K562 (cell line): ENCODE results near the gene MAP3K2. TPM values are rescaled to one million over a fixed set of nuclear protein-coding genes. Genes with fewer than 3 reads are reported as not detected.

ENCODE experiments used
- ATAC-seq: fragments of 200-7000 bp; cut with Tn5 transposase; 3 replicates; pipeline ENCODE4 v1.9.1; 2020; ENCODE audit warnings: moderate library complexity
- BruUV-seq: library from RNA; stranded (reverse); fragments of 400-500 nt; replicated peaks from 2 replicates; lab custom pipeline; 2021; lab: Mats Ljungman, UMichigan
- CTCF ChIA-PET: fragments of 300-600 bp; formaldehyde crosslinking; extraction: SDS; loops from one replicate; lab custom pipeline; 2021; ENCODE audit warnings: low intra/inter-chr PET ratio; lab: Yijun Ruan, JAX
- POLR2A ChIA-PET: fragments of 300-600, 350-650 bp; sonication (Branson Sonifier 250); formaldehyde crosslinking; extraction: SDS; loops from one replicate; lab custom pipeline; 2021; ENCODE audit warnings: antibody characterized with exemption, inconsistent platforms; lab: Yijun Ruan, JAX
- DNase-seq, 4 experiments: peaks; one replicate each; pipeline versions ENCODE4 v3.0.0 to v3.0.0-alpha.2; 2011 to 2018; ENCODE audit warnings: low spot score in 3 of 4, mixed read lengths in 3 of 4; ENCODE audit errors: extremely low read depth in 1 of 4
- FAIRE-seq: peaks from 2 replicates; lab custom pipeline; 2011; peaks lifted over from hg19 to GRCh38; lab: Jason Lieb, UNC
- H2AFZ ChIP-seq: 2 replicates; pipeline ENCODE4 v1.6.0; 2011; ENCODE audit warnings: low read depth, low read length, control low read depth, inconsistent platforms
- H3K27ac ChIP-seq: fragments of 200-600 bp; 3 replicates; pipeline ENCODE4 v1.8.0; 2011; ENCODE audit warnings: low read depth, mild to moderate bottlenecking, control low read depth, inconsistent platforms, low read length, moderate library complexity, mixed read lengths; ENCODE audit errors: extremely low read depth
- H3K27me3 ChIP-seq, 2 experiments: fragments of 300-600 bp in 1 of 2; 2 replicates in 1 of 2; 3 replicates in 1 of 2; pipeline versions ENCODE4 v1.6.0 to v1.8.0; 2011; ENCODE audit warnings: inconsistent platforms in 2 of 2, low read length in 2 of 2, mild to moderate bottlenecking in 1 of 2, mixed read lengths in 1 of 2, moderate library complexity in 1 of 2; ENCODE audit not compliant: control insufficient read depth in 2 of 2, insufficient read depth in 2 of 2
- H3K36me3 ChIP-seq: fragments of 300-600 bp; 3 replicates; pipeline ENCODE4 v1.8.0; 2011; ENCODE audit warnings: mild to moderate bottlenecking, low read length, inconsistent platforms; ENCODE audit not compliant: control insufficient read depth, insufficient read depth
- H3K4me1 ChIP-seq, 2 experiments: fragments of 200-600 bp in 1 of 2; replicated peaks in 1 of 2; 2 replicates in 1 of 2; 3 replicates in 1 of 2; pipeline versions ENCODE4 v1.5.1 to v1.8.0; 2011; ENCODE audit warnings: inconsistent platforms in 2 of 2, low read length in 2 of 2, mild to moderate bottlenecking in 1 of 2, mixed read lengths in 1 of 2, moderate library complexity in 1 of 2; ENCODE audit not compliant: control insufficient read depth in 2 of 2, insufficient read depth in 2 of 2
- H3K4me2 ChIP-seq: 2 replicates; pipeline ENCODE4 v1.6.1; 2011; ENCODE audit warnings: low read length, control low read depth, inconsistent platforms, mixed read lengths; ENCODE audit not compliant: insufficient read depth
- H3K4me3 ChIP-seq: fragments of 200-600 bp; sonication (generic), shearing (Covaris generic); 2 replicates; pipeline ENCODE4 v1.5.1; 2016; ENCODE audit warnings: control low read depth, inconsistent platforms
- H3K79me2 ChIP-seq: fragments of 200-600 bp; 3 replicates; pipeline ENCODE4 v1.8.0; 2011; ENCODE audit warnings: low read length, inconsistent platforms; ENCODE audit not compliant: control insufficient read depth, insufficient read depth
- H3K9ac ChIP-seq, 2 experiments: 2 replicates each; pipeline versions ENCODE4 v1.6.0 to v1.6.1; 2011; ENCODE audit warnings: low read depth in 2 of 2, low read length in 2 of 2, control low read depth in 1 of 2, inconsistent platforms in 1 of 2, mild to moderate bottlenecking in 1 of 2, mixed read lengths in 1 of 2; ENCODE audit not compliant: insufficient read depth in 1 of 2
- H3K9me1 ChIP-seq: one replicate; pipeline ENCODE4 v1.6.0; 2011; ENCODE audit warnings: inconsistent platforms, mild to moderate bottlenecking, low read length, moderate library complexity; ENCODE audit not compliant: control insufficient read depth, insufficient read depth
- H3K9me3 ChIP-seq: replicated peaks from 2 replicates; pipeline ENCODE4 v1.5.1; 2011; ENCODE audit warnings: low read depth, low read length, inconsistent platforms; ENCODE audit not compliant: control insufficient read depth, insufficient read depth
- H4K20me1 ChIP-seq: replicated peaks from 2 replicates; pipeline ENCODE4 v1.6.1; 2011; ENCODE audit warnings: low read length, inconsistent platforms, mixed read lengths; ENCODE audit not compliant: control insufficient read depth, insufficient read depth
- CBFA2T3 ChIP-seq: fragments of 450-650 bp; IDR thresholded peaks from 2 replicates; pipeline ENCODE4 v1.6.1; 2017
- CEBPG ChIP-seq, 3 experiments: fragments of 200-800 bp in 1 of 3; sonication (Bioruptor generic) in 1 of 3; sonication (generic) in 1 of 3; formaldehyde crosslinking in 1 of 3; IDR thresholded peaks in 2 of 3; conservative IDR thresholded peaks in 1 of 3; 2 replicates each; pipeline versions ENCODE4 v1.6.1 to v1.8.0; 2016 to 2022; ENCODE audit warnings: missing compliant biosample characterization in 2 of 3, missing genetic modification characterization in 2 of 3, mild to moderate bottlenecking in 1 of 3, missing genetic modification reagents in 1 of 3
- CHCHD3 ChIP-seq: fragments of 250-450 bp; sonication (Bioruptor Pico); IDR thresholded peaks from 2 replicates; pipeline ENCODE4 v2.1.2; 2022; ENCODE audit warnings: mild to moderate bottlenecking
- FOXM1 ChIP-seq, 2 experiments: fragments of 450-650 bp in 1 of 2; sonication (generic) in 1 of 2; formaldehyde crosslinking in 1 of 2; IDR thresholded peaks; 2 replicates each; pipeline versions ENCODE4 v1.6.1 to v1.9.0; 2017 to 2022; ENCODE audit warnings: low read depth in 2 of 2, mild to moderate bottlenecking in 2 of 2, missing genetic modification reagents in 1 of 2, moderate library complexity in 1 of 2
- HNRNPK ChIP-seq: fragments of 200-400 bp; formaldehyde crosslinking; IDR thresholded peaks from one replicate; pipeline ENCODE4 v1.6.1; 2018; ENCODE audit warnings: mild to moderate bottlenecking, low read depth, low read length; ENCODE audit not compliant: poor library complexity, severe bottlenecking
- RERE ChIP-seq: sonication (generic); formaldehyde crosslinking; IDR thresholded peaks from 2 replicates; pipeline ENCODE4 v1.8.0; 2023; ENCODE audit warnings: missing genetic modification reagents, mild to moderate bottlenecking, borderline replicate concordance
- RFX7 ChIP-seq: fragments of 250-450 bp; sonication (Bioruptor Pico); IDR thresholded peaks from 2 replicates; pipeline ENCODE4 v1.5.1; 2021; ENCODE audit warnings: mild to moderate bottlenecking
- ZNF12 ChIP-seq: sonication (generic); formaldehyde crosslinking; IDR thresholded peaks from 2 replicates; pipeline ENCODE4 v1.4.0; 2020; ENCODE audit warnings: mild to moderate bottlenecking, missing genetic modification reagents
- ZNF133 ChIP-seq: fragments of 250-450 bp; sonication (Bioruptor Pico); IDR thresholded peaks from 2 replicates; pipeline ENCODE4 v1.4.0; 2020; ENCODE audit warnings: mild to moderate bottlenecking
- ZNF165 ChIP-seq: fragments of 250-450 bp; sonication (Bioruptor Pico); IDR thresholded peaks from 2 replicates; pipeline ENCODE4 v1.4.0; 2020; ENCODE audit warnings: borderline replicate concordance
- WGBS: fragments of 100-300 bp; shearing (Covaris generic); methylation state at CpG from one replicate; pipeline ENCODE4 v1.1.6; 2016; ENCODE audit warnings: low coverage, mixed read lengths; ENCODE audit not compliant: insufficient coverage; ENCODE audit errors: missing lambda C conversion rate; 5-methylcytosine and 5-hydroxymethylcytosine counted together
- in situ Hi-C: fragments of 300-500 bp; cut with MboI; formaldehyde crosslinking; loops from 4 replicates; pipeline ENCODE4 v1.15.0; 2018; ENCODE audit warnings: inconsistent platforms, mixed read lengths
- intact Hi-C: fragments of 100-400 bp; cut with micrococcal nuclease; formaldehyde crosslinking; loops from 2 replicates; pipeline ENCODE4 v1.14.2; 2022
- polyA plus RNA-seq, 8 experiments: library from polyadenylated mRNA; depleted of rRNA in 4 of 8; stranded (reverse) in 5 of 8; unstranded in 3 of 8; fragments of >200 nt; fragmentation: Nextera tagmentation in 2 of 8; fragmentation: Illumina TruSeq in 1 of 8; extraction: Ambion mirVana in 2 of 8; extraction: Trizol in 1 of 8; gene quantifications; 2 replicates each; pipeline versions ENCODE4 v1.2.1 to v1.2.3, GENCODE V29; 2011 to 2014; ENCODE audit warnings: inconsistent platforms in 1 of 8, missing spikeins in 1 of 8
- total RNA-seq, 7 experiments: library from RNA; depleted of rRNA in 6 of 7; stranded (reverse); fragments of >200 nt in 6 of 7; fragmentation: Illumina TruSeq in 2 of 7; extraction: Trizol in 2 of 7; gene quantifications; 2 replicates each; pipeline versions ENCODE4 v1.2.1 to v1.2.3, GENCODE V29; 2011 to 2021; ENCODE audit warnings: low replicate concordance in 1 of 7
- TF ChIP-seq, protein P1 (sequence below): fragments of 250-450 bp; sonication (Bioruptor Pico); IDR thresholded peaks from 2 replicates; pipeline ENCODE4 v1.5.0; 2020; ENCODE audit warnings: mild to moderate bottlenecking
- TF ChIP-seq, protein P2 (sequence below): fragments of 450-650 bp; formaldehyde crosslinking; IDR thresholded peaks from 2 replicates; pipeline ENCODE4 v1.4.0; 2020; ENCODE audit warnings: mild to moderate bottlenecking, moderate library complexity

MAP3K2 gene
- total and polyA plus RNA-seq, 9 of the 15 experiments (the other 6 are each of a cell fraction or from before 2014, with no cell fraction given): 1.2 to 14.2 (median 5.7) TPM

DNA sequence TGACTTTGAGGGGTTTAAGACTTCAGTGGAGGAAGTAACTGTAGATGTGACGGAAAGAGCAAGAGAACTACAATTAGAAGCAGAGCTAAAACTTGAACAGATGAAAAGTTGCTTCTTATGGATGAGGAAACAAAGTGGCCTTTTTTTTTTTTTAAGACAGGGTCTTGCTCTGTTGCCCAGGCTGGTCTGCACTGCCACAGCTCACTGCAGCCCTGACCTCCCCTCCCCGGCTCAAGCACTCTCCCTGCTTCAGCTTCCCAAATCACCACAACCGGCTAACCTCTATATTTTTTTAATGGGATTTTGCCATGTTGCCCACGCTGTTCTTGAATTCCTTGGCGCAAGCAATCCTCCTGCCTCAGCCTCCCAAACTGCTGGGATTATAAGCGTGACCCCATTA, 3.2 kb downstream of the MAP3K2 start (continued):
- TF ChIP-seq, protein P1, sequence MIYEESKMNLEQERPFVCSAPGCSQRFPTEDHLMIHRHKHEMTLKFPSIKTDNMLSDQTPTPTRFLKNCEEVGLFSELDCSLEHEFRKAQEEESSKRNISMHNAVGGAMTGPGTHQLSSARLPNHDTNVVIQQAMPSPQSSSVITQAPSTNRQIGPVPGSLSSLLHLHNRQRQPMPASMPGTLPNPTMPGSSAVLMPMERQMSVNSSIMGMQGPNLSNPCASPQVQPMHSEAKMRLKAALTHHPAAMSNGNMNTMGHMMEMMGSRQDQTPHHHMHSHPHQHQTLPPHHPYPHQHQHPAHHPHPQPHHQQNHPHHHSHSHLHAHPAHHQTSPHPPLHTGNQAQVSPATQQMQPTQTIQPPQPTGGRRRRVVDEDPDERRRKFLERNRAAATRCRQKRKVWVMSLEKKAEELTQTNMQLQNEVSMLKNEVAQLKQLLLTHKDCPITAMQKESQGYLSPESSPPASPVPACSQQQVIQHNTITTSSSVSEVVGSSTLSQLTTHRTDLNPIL (CRISPR knock-in tag): no peak
- no peak for TF ChIP-seq HNRNPK

- H3K4me2 ChIP-seq: no peak overlapping the region
- intact Hi-C loops (no loop called here), in situ Hi-C loops (no loop called here)
- no TSS peak for BruUV-seq
- no peak for DNase-seq
- H3K36me3 ChIP-seq: no peaks in the 10 kb centered on the region; the same call in 2 of the 3 replicates
- no peak for ATAC-seq
- H3K9me1 ChIP-seq: no peaks in the 10 kb centered on the region
- CTCF ChIA-PET: interaction anchor here (0.7 kb wide), 1 partner anchor 26 kb away, joined by 3 read pairs; no protein-coding TSS in a partner anchor
- peaks cover 7 to 9% of the 10 kb centered on the region in 2 experiments; a peak in 2 of 5 replicates for H3K4me1 ChIP-seq
- no peak for FAIRE-seq
- no peak overlapping the region for H2AFZ ChIP-seq
- H3K9ac ChIP-seq: no peak overlapping the region
- H3K27ac ChIP-seq: no peak overlapping the region
- peaks cover 3% of the 10 kb centered on the region; the same call in 1 of the 2 replicates for H4K20me1 ChIP-seq
- H3K79me2 ChIP-seq: peaks cover 81% of the 10 kb centered on the region
- H3K27me3 ChIP-seq: no peaks in the 10 kb centered on the region
- H3K9me3 ChIP-seq: no peaks in the 10 kb centered on the region
- no peak overlapping the region for H3K4me3 ChIP-seq
- 62% methylated on average over 3 of the region's 3 CpGs for WGBS
- POLR2A ChIA-PET: interaction anchor here (0.6 kb wide), 1 partner anchor 22 kb away, joined by 3 read pairs; no protein-coding TSS in a partner anchor
- no peak for TF ChIP-seq CBFA2T3
- TF ChIP-seq RERE: no peak
- TF ChIP-seq CEBPG (CRISPR knock-in tag; IDR thresholded peaks at IDR 0.05): no peak
- no peak for TF ChIP-seq CEBPG (tag; conservative IDR thresholded peaks at IDR 0.05 in 1 of 2, IDR thresholded peaks at IDR 0.05 in 1 of 2)
- no peak for TF ChIP-seq FOXM1 (IDR thresholded peaks at IDR 0.05; ENCODE audit: low read depth)
- TF ChIP-seq FOXM1 (CRISPR knock-in tag; IDR thresholded peaks at IDR 0.05; ENCODE audit: low read depth): no peak
- no peak for TF ChIP-seq ZNF133 (CRISPR knock-in tag)
- TF ChIP-seq, protein P2, sequence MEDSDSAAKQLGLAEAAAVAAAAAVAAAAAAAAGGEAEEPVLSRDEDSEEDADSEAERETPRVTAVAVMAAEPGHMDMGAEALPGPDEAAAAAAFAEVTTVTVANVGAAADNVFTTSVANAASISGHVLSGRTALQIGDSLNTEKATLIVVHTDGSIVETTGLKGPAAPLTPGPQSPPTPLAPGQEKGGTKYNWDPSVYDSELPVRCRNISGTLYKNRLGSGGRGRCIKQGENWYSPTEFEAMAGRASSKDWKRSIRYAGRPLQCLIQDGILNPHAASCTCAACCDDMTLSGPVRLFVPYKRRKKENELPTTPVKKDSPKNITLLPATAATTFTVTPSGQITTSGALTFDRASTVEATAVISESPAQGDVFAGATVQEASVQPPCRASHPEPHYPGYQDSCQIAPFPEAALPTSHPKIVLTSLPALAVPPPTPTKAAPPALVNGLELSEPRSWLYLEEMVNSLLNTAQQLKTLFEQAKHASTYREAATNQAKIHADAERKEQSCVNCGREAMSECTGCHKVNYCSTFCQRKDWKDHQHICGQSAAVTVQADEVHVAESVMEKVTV (CRISPR knock-in tag): no peak
- no peak for TF ChIP-seq ZNF165
- no peak for TF ChIP-seq RFX7
- TF ChIP-seq CHCHD3: no peak
- TF ChIP-seq ZNF12: no peak
These were observed 4.9 kb downstream of the MAP3K2 start for GRCh38 chr2:127382831-127383230.
